HG03439 (cell line): ENCODE data around the gene FNBP1L.
"Not testable (repeated sequence)": the region's sequence is repeated elsewhere in the genome, so short reads cannot be mapped to it uniquely, and the experiment has no call there.

Experiments
- ATAC-seq: cut with Tn5 transposase; IDR thresholded peaks from one replicate; pipeline ENCODE4 v1.9.1; 2021; ENCODE audit warnings: mild to moderate bottlenecking, moderate library complexity; ENCODE audit not compliant: unreplicated experiment

The FNBP1L gene

DNA sequence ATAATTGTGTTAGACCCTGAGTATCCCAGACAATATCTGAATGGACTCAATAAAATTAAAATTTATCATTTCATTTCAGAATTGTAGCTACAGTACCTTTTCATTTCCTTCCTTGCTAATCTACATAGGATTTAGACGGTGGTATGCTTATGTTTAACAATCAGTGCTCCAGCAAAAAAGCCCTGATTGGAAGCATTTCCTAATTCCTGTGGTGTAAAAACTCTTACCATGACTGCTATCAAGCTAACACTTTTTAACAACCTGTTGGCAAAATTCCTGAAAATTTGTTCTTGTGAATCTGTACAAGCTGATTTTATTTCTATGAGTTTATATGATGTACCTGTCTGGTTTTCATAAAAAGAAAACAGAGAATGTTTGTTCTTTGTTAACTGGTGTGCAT, 5.2 kb upstream of the FNBP1L start:
- no peak for ATAC-seq

DNA sequence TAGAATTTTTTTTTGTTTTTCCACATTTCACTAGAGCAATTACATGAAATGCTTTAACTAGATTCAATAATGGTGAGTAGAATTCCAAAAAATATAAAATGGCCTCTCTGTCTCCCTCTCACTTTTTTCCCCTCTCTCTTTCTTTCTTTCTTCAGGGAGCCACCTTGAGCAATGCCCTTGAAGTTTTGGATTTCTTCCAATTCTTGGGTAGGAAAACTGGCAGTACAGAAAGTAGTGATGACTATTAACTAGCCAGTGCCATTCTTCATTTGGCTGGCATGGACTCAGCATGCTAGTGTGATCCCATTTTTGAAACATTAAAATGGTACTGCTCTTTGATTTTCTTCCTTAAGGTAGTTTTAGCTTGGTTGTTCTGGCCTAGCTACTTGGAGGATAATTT, 4.5 kb upstream of the FNBP1L start:
- no peak for ATAC-seq

DNA sequence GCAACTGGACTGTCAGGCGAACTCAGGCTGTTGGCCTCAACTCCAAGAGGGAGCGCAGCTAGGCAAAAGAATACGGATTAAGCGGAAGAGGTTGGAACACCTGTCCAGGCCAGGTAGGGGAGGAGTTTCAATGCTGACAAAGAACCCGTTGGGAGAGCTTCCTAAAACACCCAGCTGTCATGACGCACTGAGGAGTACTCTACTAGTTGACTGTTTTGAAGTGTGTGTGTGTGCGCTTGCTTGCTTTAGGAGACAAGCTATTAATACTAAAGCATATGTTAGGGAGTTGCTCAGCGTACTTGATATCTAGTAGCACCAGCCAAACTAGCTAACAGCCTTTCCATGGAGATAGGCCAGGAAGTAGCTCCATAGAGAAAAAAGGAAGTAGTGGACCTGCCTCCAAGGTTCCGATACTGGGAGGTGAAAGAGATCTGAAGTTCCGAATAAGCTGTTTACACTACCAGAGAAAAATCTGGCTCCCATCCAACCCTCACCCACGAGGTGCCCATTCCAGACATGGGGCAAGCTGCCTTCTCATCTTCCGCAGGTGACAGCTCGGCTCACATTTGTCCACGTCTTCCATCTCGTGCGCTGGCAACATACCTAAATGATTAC, 974 bp upstream of the FNBP1L start:
- no peak for ATAC-seq

DNA sequence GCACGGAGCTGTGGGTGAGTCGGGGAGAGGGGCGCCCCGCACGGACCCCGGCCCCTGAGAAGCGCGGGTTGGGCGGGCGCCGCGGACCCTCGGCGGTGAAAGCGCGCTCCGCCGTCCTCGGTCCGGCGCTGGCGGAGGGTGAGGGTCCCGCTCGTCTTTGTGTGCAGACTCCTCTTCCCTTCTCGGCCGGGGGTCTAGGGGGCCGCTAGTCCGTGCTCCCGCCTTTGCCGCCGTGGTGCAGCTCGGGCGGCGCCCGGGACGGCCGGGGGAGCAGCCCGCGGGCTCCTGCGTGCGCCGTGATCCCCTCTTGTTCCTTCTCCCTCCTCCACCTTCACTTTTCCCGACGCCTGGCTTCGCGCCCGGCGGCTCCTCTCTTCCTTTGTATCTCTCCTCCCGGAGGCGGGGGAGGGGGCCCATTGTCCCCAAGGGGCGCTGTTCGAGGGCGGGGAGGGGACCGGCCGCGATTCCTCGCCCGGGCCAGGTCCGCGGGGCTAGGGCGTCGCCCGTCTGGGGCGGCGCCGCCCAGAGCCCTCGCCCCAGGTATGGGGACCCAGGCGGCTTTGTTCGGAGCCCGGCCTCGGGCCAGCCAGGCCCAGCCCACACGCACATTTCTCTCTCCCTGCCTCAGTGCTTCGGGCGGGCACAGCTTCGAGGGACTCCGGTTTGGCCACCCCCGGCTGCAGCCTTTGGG, 519 bp downstream of the FNBP1L start:
- no peak for ATAC-seq

DNA sequence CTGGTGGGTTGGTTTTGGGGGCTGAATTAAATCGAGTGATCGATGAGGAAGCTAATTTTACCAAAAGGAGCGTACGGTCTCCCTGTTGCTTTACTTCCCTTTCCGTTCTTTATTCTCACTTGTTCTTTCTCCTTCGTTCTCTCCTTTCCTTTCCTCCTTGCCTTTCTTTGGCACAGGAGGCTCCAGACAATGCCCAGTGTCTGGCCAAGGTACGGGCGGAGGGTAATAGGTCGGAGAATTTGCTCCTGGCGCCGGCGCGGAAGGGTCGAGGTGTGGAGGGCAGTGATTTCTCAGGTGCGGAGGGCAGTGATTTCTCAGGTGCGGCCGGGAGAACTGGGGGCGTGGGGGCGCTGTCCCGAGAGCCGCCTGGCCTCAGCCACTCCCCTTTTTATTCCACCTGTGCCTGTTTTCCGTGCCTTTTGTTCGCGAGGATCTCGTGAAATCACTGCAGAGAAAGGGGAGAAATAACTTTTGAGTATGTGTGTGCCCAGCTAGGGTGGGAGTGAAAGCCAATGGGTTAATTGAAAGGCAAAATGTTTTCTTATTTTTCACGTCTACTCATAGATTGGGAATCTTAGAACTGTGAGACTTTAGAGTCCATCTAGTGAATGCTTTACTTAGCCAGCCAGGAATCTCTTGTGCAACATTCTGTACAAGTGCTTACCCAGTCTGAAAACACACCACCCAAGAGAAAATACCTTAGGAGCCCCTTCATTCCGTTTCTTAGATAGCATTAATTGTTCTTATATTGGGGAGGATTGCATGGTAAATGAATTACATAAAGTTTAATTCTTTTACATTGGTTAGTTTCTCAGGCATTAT, 1.3 kb downstream of the FNBP1L start:
- no peak for ATAC-seq

DNA sequence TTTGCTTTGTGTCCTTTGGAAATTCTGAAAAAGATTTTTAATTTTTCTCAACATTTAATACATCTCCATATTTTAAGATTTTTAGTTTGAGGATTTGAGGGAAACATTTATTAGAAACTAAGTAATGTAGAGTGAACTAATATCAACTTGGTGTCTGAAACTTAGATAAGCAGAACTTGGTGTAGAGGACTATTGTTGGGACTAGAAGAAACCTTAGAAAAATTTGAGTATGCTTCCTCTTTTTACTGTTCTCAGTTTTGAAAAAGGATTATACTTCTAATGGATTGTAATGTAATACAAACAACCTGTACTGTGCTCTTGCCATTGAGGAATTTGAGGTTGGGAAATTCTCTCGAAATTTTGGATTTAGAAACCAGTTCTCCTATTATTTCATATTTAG, 2.4 kb downstream of the FNBP1L start:
- ATAC-seq: no peak

DNA sequence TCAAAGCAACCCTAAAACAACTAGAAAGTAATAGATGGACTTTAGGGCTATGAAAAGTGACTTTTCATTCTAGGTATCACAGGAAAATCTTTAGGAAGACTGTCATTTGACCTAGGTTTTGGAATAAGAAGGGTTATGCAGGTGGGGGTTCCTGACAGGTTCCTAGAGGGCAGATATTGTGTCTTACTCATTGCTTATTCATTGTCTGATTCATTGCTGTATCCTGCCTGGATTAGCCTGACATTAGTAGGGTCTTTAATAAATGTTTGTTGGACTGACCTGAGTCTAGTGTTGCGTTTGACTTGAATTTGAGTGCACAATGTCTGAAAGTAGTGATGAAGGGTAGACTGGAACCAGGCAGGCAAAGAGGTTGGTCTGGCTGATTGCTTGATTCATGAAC, 6.0 kb downstream of the FNBP1L start:
- no peak for ATAC-seq

DNA sequence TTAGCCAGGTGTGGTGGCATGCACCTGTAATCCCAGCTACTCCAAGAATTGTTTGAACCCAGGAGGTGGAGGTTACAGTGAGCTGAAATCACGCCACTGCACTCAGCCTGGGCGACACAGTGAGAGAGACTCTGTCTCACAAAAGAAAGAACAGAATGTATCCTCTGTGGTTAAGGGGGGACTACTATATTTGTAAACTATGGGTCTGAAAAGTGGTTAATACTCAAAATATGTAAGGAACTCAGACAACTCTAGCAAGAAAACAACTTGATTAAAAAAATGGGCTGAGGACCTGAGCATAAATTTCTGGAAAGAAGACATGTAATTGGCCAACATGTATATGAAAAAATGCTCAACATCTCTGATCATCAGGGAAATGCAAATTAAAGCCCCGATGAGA, 11.2 kb downstream of the FNBP1L start:
- ATAC-seq: no peak

DNA sequence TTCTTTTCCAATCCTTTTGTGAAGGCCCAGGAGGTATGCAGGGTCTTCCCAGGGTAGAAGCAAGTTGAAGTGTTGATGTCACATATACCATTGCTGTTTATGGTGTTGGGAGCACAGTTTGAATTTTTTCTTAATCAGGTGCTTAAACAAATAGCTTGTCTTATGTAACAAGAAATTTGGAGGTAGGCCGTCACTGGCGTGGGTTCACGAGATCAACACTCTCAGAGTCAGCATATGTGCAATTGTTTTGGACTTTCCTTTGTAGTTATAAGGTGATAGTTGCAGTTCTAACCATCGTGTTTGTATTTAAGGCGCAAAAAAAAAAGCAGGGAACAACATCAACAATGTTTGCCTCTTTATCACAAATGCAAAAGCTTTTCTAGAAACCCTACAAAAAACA, 13.3 kb downstream of the FNBP1L start:
- ATAC-seq: no peak

DNA sequence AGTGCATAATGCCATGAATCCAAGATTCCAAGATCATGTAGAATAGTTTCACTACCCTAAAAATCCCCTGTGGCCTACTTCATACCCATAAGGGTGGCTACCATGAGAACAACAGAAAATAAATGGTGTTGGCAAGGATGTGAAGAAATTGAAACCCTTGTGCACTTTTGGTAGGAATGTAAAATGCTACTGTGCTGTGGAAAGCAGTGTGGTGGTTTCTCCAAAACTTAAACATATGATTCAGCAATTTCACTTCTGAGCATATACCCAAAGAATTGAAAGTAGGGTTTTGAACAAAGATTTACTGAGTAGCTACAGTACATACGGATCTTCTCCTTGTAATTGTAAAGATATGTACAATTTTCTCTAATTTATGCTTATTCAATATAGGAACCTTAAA, 16.0 kb downstream of the FNBP1L start:
- no peak for ATAC-seq

DNA sequence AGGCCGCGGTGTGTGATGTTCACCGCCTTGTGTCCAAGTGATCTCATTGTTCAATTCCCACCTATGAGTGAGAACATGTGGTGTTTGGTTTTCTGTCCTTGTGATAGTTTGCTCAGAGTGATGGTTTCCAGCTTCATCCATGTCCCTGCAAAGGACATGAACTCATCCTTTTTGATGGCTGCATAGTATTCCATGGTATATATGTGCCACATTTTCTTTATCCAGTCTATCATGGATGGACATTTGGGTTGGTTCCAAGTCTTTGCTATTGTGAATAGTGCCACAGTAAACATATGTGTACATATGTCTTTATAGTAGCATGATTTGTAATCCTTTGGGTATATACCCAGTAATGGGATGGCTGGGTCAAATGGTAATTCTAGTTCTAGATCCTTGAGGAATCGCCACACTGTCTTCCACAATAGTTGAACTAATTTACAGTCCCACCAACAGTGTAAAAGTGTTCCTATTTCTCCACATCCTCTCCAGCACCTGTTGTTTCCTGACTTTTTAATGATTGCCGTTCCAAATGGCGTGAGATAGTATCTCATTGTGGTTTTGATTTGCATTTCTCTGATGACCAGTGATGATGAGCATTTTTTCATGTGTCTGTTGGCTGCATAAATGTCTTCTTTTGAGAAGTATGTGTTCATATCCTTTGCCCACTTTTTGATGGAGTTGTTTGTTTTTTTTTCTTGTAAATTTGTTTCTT, 17.6 kb downstream of the FNBP1L start:
- ATAC-seq: not testable (repeated sequence)

DNA sequence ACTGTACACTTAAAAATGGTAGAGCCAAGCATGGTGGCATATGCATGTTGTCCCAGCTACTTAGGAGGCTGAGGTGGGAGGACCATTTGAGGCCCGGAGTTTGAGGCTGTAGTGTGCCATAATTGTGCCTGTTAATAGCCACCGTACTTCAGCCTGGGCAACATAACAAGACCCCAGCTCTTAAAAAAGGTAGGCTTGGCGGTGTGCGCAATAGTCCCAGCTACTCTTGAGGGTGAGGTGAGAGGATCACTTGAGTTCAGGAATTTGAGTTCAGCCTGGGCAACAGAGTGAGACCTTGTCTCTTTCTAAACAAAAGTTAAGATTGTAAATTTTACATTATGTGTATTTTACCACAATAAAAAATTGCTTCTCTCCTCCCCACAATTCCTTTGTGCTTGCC, 19.7 kb downstream of the FNBP1L start:
- ATAC-seq: no peak

DNA sequence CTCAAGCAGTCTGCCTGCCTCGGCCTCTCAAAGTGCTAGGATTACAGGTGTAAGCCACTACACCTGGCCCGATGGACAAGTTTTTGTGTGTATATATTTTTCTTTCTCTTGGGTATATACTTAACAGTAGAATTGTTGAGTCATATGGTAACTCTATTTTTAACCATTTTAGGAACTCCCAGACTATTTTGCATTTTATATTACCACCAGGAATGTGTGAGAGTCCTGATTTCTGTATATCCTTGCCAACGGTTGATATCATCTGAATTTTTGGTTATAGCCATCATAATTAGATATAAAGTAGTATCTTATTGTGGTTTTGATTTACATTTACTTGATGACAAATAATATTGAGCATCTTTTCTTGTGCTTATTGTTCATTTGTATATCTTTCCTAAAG, 20.7 kb downstream of the FNBP1L start:
- no peak for ATAC-seq

DNA sequence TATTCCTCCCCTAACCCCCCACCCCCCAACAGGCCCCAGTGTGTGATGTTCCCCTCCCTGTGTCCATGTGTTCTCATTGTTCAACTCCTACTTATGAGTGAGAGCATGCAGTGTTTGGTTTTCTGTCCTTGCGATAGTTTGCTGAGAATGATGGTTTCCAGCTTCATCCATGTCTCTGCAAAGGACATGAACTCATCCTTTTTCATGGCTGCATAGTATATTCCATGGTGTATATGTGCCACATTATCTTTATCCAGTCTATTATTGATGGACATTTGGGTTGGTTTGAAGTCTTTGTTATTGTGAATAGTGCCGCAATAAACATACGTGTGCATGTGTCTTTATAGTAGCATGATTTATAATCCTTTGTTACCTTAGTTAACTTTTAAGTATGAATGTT, 21.3 kb downstream of the FNBP1L start:
- ATAC-seq: not testable (repeated sequence)

DNA sequence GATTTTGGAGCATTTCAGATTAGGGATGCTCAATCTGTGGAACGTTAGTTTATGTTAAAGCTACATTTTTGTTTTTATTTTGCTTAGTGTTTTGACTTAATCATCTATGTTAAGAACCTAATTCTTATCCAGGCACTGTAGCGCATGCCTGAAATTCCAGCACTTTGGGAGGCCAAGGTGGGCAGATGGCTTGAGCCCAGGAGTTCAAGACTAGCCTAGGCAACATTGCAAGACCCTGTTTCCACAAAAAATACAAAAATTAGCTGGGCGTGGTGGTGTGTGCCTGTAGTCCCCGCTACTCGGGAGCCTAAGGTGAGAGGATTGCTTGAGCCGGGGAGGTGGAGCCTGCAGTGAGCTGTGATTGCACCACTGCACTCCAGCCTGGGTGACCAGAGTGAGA, 23.4 kb downstream of the FNBP1L start:
- ATAC-seq: no peak

DNA sequence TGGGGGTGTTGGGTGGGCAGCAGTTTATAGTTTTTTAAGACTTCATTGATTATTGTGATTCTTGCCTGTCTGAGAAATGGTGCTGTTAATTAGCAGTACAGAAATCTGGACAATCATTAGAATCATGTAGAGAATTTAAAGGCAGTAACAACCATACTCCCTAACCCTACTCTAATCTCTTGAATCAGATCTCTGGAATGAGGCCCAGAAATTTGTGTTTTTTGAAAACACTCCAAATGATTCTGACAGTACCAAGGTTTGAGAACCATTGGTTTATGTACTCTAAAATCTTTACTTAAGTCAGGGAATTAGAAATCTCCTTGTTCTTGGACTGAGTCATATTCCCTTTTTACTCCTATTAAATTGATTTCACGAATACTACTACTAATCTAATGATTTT, 24.0 kb downstream of the FNBP1L start:
- no peak for ATAC-seq

DNA sequence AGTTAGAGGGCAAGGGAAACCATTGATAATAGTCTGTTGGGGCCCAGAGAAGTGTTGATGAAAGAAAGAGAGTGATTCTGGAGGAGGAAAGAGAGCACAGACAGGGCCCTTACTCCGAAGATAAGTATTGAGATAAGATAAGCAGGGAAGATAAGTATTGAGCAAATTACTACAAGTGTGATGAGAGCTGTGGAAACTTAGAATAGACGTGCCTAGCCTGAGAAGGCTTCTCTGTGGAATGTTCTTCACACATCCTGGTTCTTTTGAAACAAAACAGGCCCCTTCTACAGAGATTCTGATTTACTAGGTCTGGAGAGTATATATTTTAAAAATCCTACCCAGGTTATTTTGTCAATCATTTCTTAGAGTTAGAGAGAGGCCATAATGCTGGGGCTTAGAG, 26.4 kb downstream of the FNBP1L start:
- no peak for ATAC-seq

DNA sequence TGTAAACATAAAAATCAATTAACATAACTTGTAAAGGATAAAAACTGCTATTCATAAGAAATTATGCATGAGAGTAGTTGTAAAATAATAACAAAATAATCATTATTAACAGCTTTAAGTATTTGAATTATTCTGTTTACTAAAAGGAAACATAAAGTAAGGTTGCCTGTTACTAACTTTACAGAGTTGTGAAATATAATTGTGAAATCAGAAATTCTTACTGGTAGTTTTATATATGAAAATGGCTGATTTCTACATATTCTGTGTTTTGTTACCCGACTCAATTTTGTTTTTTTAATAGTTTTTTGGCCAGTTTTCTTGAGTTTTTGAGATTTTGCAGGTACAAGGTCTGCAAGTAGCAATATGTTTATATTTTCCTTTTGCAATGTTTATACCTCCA, 27.8 kb downstream of the FNBP1L start:
- ATAC-seq: no peak

DNA sequence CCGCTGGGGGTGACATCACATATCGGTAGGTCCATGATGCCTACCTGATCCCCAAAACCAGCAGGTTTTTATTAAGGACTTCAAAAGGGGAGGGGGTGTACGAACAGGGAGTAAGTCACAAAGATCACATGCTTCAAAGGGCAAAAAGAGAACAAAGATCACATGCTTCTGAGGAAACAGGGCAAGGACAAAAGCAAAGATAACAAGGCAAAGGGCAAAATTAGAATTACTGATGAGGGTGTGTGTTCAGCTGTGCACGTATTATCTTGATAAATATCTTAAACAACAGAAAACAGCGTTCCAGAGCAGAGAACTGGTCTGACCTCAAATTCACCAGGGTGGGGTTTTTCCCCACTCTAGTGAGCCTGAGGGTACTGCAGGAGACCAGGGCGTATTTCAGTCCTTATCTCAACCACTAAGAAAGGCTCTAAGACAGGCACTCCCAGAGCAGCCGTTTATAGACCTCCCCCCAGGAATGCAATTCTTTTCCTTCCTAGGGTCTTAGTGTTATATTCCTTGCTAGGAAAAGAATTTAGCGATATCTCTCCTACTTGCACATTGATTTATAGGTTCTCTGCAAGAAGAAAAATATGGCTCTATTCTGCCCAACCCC, 31.3 kb downstream of the FNBP1L start:
- not testable (repeated sequence) for ATAC-seq

DNA sequence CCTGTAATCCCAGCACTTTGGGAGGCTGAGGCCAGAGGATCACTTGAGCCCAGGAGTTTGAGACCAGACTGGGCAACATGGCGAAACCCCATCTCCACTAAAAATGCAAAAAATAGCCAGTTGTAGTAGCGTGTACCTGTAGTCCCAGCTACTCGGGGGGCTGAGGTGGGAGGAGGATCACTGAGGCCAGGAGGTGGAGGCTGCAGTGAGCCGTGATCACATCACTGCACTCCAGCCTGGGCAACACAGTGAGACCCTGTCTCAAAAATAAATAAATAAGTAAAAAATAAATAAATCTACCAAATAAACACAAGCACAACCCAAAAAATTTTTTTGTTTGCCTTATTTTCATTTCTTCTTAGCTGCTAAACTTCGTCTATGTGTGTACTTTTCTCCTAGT, 34.0 kb downstream of the FNBP1L start:
- ATAC-seq: not testable (repeated sequence)

DNA sequence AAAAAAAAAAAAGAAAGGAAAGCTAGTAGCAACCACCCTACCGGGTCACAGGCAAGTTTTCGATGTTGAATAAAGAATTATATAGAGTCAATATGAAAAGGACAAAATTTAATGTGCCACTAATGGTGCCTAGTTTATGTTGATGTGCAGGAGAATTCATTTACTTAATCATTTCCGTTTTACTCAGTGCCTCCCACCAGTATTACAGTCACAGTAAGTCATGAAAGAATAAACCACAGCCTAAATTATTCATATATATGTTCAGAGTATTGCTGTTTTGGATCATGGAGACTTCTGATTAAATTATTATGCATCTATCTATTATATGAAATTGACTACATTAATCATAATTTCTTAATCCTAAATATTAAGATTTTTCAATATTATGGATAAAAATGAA, 35.3 kb downstream of the FNBP1L start:
- no peak for ATAC-seq
